Stimulated activated naive CD8-positive, alpha-beta T cell treated with anti-CD3 and anti-CD28 coated beads, Interleukin-15, amount 100 ng/mL, for 72 hours (primary cell): Measurements from ENCODE around the gene LRP2BP.

Experiments
- ATAC-seq: fragments of 150-1000 bp; cut with Tn5 transposase; 2 replicates; pipeline ENCODE4 v1.10.0; 2021; ENCODE audit warnings: mild to moderate bottlenecking, moderate library complexity
- DNase-seq, 2 donors: peaks; one replicate each; pipeline ENCODE4 v3.0.0; 2021 to 2022
- H3K27ac Mint-ChIP-seq, 2 donors: one replicate each; pipeline ENCODE4 v1.8.0; 2022; ENCODE audit warnings: mild to moderate bottlenecking in 2 of 2, mixed read lengths in 2 of 2, moderate library complexity in 2 of 2
- H3K27me3 Mint-ChIP-seq: one replicate; pipeline ENCODE4 v1.8.0; 2022; ENCODE audit warnings: mixed read lengths
- H3K4me1 Mint-ChIP-seq: one replicate; pipeline ENCODE4 v1.8.0; 2022; ENCODE audit warnings: mild to moderate bottlenecking, mixed read lengths
- H3K4me3 Mint-ChIP-seq, 2 donors: one replicate each; pipeline ENCODE4 v1.8.0; 2022; ENCODE audit warnings: mild to moderate bottlenecking in 2 of 2, mixed read lengths in 2 of 2, moderate library complexity in 1 of 2
- H3K9me3 Mint-ChIP-seq, 2 donors: one replicate each; pipeline ENCODE4 v1.8.0; 2022; ENCODE audit warnings: mixed read lengths in 2 of 2

LRP2BP gene

GRCh38 chr4:185395238-185395955, at the start of gene LRP2BP:
LRP2BP (minus strand) TSS chr4:185395924; CDS start chr4:185378186, 17,738 bp downstream.
- Mint-ChIP-seq H3K27ac (peak within 1 kb of the TSS; percentile 98), H3K4me1 (peaks cover 44% of the 10 kb centered on the region), H3K9me3 (no peaks in the 10 kb centered on the region), H3K27me3 (no peaks in the 10 kb centered on the region), H3K4me3 (peak within 1 kb of the TSS; percentile 94 to 98)
- ATAC-seq (no peak), DNase-seq (no peak)

GRCh38 chr4:185445209-185445608, 49.5 kb upstream of the LRP2BP start:
- H3K4me3 Mint-ChIP-seq, result no peak overlapping the region
- H3K27me3 Mint-ChIP-seq, result no peaks in the 10 kb centered on the region
- no peak for ATAC-seq
- DNase-seq, result no peak
- no peaks in the 10 kb centered on the region for H3K4me1 Mint-ChIP-seq
- no peaks in the 10 kb centered on the region for H3K9me3 Mint-ChIP-seq
- no peak overlapping the region for H3K27ac Mint-ChIP-seq

- Mint-ChIP-seq H3K4me1 (no peaks in the 10 kb centered on the region), H3K27ac (no peak overlapping the region), H3K9me3 (no peaks in the 10 kb centered on the region), H3K27me3 (no peaks in the 10 kb centered on the region), H3K4me3 (no peak overlapping the region)
- ATAC-seq (no peak), DNase-seq (no peak)
Observed at GRCh38 chr4:185441479-185441878, 45.8 kb upstream of the LRP2BP start.

GRCh38 chr4:185437809-185438208, 42.1 kb upstream of the LRP2BP start:
- Mint-ChIP-seq H3K4me1 (no peaks in the 10 kb centered on the region), H3K9me3 (no peaks in the 10 kb centered on the region), H3K27ac (no peak overlapping the region), H3K4me3 (no peak overlapping the region), H3K27me3 (no peaks in the 10 kb centered on the region)
- no peak for DNase-seq
- peak; percentile 50 for ATAC-seq

GRCh38 chr4:185435466-185435865, 39.7 kb upstream of the LRP2BP start:
- Mint-ChIP-seq H3K4me3 (no peak overlapping the region), H3K27ac (no peak overlapping the region), H3K4me1 (no peaks in the 10 kb centered on the region), H3K27me3 (no peaks in the 10 kb centered on the region), H3K9me3 (no peaks in the 10 kb centered on the region)
- no peak for DNase-seq
- ATAC-seq, result no peak

- no peak for DNase-seq
- Mint-ChIP-seq H3K4me1 (peaks cover 17% of the 10 kb centered on the region), H3K9me3 (no peaks in the 10 kb centered on the region), H3K27me3 (no peaks in the 10 kb centered on the region), H3K27ac (no peak overlapping the region), H3K4me3 (no peak overlapping the region)
- no peak for ATAC-seq
Observed at GRCh38 chr4:185429660-185430059, 33.9 kb upstream of the LRP2BP start.

GRCh38 chr4:185426960-185427688, 31.4 kb upstream of the LRP2BP start:
- H3K4me3 Mint-ChIP-seq, result peak overlapping the region in 1 of 2 donors; percentile 13
- no peaks in the 10 kb centered on the region for H3K9me3 Mint-ChIP-seq
- H3K4me1 Mint-ChIP-seq, result peaks cover 32% of the 10 kb centered on the region
- no peak for DNase-seq
- no peak for ATAC-seq
- no peak overlapping the region for H3K27ac Mint-ChIP-seq
- no peaks in the 10 kb centered on the region for H3K27me3 Mint-ChIP-seq

- peak within 1 kb of the TSS; percentile 99 to 100 for H3K27ac Mint-ChIP-seq
Observed at GRCh38 chr4:185425647-185426352, 30.1 kb upstream of the LRP2BP start, which contains the start of gene UFSP2. UFSP2 (minus strand) TSS chr4:185425964; CDS start chr4:185425868, 96 bp downstream.

GRCh38 chr4:185424905-185425646, 29.4 kb upstream of the LRP2BP start:
- H3K9me3 Mint-ChIP-seq, result no peaks in the 10 kb centered on the region
- ATAC-seq (no peak), DNase-seq (no peak)
- no peaks in the 10 kb centered on the region for H3K27me3 Mint-ChIP-seq
- peak overlapping the region; percentile 99 to 100 for H3K27ac Mint-ChIP-seq
- H3K4me1 Mint-ChIP-seq, result peaks cover 42% of the 10 kb centered on the region
- peak overlapping the region; percentile 87 to 90 for H3K4me3 Mint-ChIP-seq

More at GRCh38 chr4:185425647-185426352, 30.1 kb upstream of the LRP2BP start, which contains the start of gene UFSP2:
- peak within 1 kb of the TSS; percentile 87 to 90 for H3K4me3 Mint-ChIP-seq
- no peaks in the 10 kb centered on the region for H3K27me3 Mint-ChIP-seq
- H3K4me1 Mint-ChIP-seq, result peaks cover 42% of the 10 kb centered on the region
- no peaks in the 10 kb centered on the region for H3K9me3 Mint-ChIP-seq
- ATAC-seq, result peak; percentile 96
- DNase-seq, result peak; percentile 90

- ATAC-seq (no peak), DNase-seq (no peak)
- H3K4me3 Mint-ChIP-seq, result no peak overlapping the region
- H3K27me3 Mint-ChIP-seq, result no peaks in the 10 kb centered on the region
- H3K4me1 Mint-ChIP-seq, result peaks cover 36% of the 10 kb centered on the region
- H3K9me3 Mint-ChIP-seq, result no peaks in the 10 kb centered on the region
- H3K27ac Mint-ChIP-seq, result no peak overlapping the region
Observed at GRCh38 chr4:185421366-185422124, 25.8 kb upstream of the LRP2BP start.

- no peak for ATAC-seq
- Mint-ChIP-seq H3K9me3 (no peaks in the 10 kb centered on the region), H3K4me1 (peaks cover 8% of the 10 kb centered on the region), H3K27me3 (no peaks in the 10 kb centered on the region), H3K4me3 (no peak overlapping the region), H3K27ac (peak overlapping the region in 1 of 2 donors; percentile 35)
- DNase-seq, result no peak
Observed at GRCh38 chr4:185416955-185417354, 21.2 kb upstream of the LRP2BP start.

GRCh38 chr4:185412412-185412811, 16.7 kb upstream of the LRP2BP start:
- H3K4me1 Mint-ChIP-seq, result no peaks in the 10 kb centered on the region

GRCh38 chr4:185411849-185412248, 16.1 kb upstream of the LRP2BP start:
- Mint-ChIP-seq H3K27ac (no peak overlapping the region), H3K4me1 (no peaks in the 10 kb centered on the region), H3K27me3 (no peaks in the 10 kb centered on the region), H3K9me3 (no peaks in the 10 kb centered on the region), H3K4me3 (no peak overlapping the region)
- DNase-seq (no peak), ATAC-seq (no peak)

More at GRCh38 chr4:185412412-185412811, 16.7 kb upstream of the LRP2BP start:
- no peak for ATAC-seq
- Mint-ChIP-seq H3K4me3 (no peak overlapping the region), H3K9me3 (no peaks in the 10 kb centered on the region), H3K27ac (no peak overlapping the region), H3K27me3 (no peaks in the 10 kb centered on the region)
- no peak for DNase-seq

- Mint-ChIP-seq H3K27me3 (no peaks in the 10 kb centered on the region), H3K4me3 (no peak overlapping the region), H3K27ac (no peak overlapping the region), H3K9me3 (no peaks in the 10 kb centered on the region), H3K4me1 (no peaks in the 10 kb centered on the region)
- DNase-seq, result no peak
- no peak for ATAC-seq
Observed at GRCh38 chr4:185408432-185408831, 12.7 kb upstream of the LRP2BP start.
